Retinal pigment epithelial cell (primary cell): ENCODE data around the gene PRKAB1.
"Not testable (repeated sequence)": the region's sequence is repeated elsewhere in the genome, so short reads cannot be mapped to it uniquely, and the experiment has no call there.

Source experiments
- DNase-seq: peaks from one replicate; pipeline ENCODE4 v3.0.0-alpha.2; 2010; ENCODE audit warnings: low read depth
- H3K4me3 ChIP-seq: 2 replicates; pipeline ENCODE4 v1.5.1; 2011; ENCODE audit warnings: mild to moderate bottlenecking, low read length, control low read depth, moderate library complexity
- TF ChIP-seq, protein P1 (sequence below): conservative IDR thresholded peaks from 2 replicates; pipeline ENCODE4 v1.5.1; 2011; ENCODE audit warnings: low read depth, low read length, control low read depth, inconsistent platforms

Gene PRKAB1

DNA sequence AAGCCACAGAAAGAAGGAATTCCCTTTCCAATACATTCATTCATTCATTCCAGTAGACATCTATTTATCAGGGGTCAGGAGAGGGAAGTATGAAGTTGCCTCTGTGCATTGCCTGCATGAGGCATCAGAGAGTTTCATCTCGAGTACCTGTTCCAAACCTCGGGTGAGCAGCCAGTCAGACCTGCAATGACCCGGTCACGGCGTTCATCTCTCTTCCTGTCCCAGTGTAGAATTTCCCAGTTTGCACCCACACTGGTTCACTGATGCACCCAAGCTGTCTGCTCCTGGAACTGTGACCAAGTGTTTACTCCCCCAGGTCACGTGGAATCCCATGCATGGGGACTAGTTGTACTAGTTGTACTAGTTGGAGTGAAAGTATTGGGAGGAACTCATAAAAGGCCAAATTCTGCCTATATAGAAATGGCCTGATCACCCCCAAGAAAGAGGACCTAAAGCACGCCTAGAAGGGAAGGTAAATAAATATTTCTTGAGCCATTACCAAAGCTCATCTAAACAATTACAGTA lies 22.3 kb upstream of the PRKAB1 start:
- no peak overlapping the region for H3K4me3 ChIP-seq
- no peak for DNase-seq
- TF ChIP-seq, protein P1, sequence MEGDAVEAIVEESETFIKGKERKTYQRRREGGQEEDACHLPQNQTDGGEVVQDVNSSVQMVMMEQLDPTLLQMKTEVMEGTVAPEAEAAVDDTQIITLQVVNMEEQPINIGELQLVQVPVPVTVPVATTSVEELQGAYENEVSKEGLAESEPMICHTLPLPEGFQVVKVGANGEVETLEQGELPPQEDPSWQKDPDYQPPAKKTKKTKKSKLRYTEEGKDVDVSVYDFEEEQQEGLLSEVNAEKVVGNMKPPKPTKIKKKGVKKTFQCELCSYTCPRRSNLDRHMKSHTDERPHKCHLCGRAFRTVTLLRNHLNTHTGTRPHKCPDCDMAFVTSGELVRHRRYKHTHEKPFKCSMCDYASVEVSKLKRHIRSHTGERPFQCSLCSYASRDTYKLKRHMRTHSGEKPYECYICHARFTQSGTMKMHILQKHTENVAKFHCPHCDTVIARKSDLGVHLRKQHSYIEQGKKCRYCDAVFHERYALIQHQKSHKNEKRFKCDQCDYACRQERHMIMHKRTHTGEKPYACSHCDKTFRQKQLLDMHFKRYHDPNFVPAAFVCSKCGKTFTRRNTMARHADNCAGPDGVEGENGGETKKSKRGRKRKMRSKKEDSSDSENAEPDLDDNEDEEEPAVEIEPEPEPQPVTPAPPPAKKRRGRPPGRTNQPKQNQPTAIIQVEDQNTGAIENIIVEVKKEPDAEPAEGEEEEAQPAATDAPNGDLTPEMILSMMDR, result no peak

DNA sequence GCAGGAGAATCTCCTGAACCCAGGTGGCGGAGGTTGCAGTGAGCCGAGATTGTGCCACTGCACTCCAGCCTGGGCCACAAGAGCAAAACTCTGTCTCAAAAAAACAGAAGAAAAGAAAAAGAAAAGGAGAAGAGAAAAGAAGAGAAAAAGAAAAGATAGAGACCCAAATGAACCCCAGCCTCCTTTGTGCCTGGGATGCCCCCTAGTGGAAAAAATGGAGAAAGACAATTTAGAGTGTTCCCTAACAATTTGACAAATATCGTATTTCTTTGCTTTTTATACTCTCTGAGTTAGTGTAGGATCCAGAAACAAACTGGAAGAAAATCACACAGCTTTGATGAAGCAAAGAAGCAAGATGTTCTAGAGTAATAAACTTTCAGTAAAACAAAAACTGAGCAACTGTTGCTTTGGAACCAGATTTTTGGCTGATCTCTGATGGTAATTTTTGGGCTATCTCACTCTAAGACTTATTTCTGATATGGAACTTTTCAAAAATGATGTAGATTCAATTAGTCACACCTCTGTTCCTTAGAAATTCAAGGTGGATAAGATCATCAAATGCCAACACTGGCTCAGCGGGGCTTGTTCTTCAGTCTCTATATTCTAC lies 18.6 kb upstream of the PRKAB1 start:
- no peak for DNase-seq
- TF ChIP-seq, protein P1, result peak; percentile 82
- no peak overlapping the region for H3K4me3 ChIP-seq

DNA sequence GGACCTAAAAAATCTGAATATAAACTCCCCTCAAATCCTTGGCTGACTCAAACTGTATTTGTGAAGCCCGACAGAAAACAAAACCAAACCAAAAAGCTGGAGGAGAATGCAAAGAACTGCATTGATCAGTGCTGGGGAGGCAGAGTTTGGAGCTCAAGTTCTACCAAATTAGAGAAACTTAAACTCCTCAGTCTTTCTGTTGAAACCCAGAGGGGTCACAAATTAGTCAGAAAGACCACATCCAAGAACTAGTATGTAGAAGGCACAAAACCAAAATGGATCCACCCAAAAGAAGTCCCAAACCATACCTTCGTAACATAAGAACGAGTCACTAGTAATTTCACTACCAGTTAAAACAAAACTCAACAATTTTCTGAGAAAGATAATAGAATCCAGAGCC lies 15.3 kb upstream of the PRKAB1 start:
- TF ChIP-seq, protein P1, result no peak
- H3K4me3 ChIP-seq, result no peak overlapping the region
- no peak for DNase-seq

DNA sequence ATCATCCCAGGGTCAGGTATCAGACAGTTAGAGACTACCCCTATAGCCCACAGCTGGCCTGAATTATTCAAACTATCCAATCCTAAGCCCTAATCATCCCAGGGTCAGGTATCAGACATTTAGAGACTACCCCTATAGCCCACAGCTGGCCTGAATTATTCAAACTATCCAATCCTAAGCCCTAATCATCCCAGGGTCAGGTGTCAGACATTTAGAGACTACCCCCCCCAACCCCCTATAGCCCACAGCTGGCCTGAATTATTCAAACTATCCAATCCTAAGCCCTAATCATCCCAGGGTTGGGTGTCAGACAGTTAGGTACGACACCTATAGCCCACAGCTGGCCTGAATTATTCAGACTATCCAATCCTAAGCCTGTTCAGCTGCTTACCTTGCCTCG lies 10.9 kb upstream of the PRKAB1 start:
- DNase-seq, H3K4me3 ChIP-seq: not testable (repeated sequence)

DNA sequence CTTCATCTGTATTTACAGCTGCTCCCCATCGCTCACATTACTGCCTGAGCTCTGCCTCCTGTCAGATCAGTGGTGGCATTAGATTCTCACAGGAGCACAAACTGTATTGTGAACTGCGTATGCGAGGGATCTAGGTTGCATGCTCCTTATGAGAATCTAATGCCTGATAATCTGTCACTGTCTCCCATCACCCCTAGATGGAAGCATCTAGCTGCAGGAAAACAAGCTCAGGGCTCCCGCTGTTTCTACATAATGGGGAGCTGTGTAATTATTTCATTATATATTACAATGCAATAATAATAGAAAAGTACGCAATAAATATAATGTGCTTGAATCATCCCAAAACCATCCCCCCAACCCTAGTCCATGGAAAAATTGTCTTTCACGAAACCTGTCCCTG lies 9.8 kb upstream of the PRKAB1 start:
- not testable (repeated sequence) for H3K4me3 ChIP-seq, DNase-seq

DNA sequence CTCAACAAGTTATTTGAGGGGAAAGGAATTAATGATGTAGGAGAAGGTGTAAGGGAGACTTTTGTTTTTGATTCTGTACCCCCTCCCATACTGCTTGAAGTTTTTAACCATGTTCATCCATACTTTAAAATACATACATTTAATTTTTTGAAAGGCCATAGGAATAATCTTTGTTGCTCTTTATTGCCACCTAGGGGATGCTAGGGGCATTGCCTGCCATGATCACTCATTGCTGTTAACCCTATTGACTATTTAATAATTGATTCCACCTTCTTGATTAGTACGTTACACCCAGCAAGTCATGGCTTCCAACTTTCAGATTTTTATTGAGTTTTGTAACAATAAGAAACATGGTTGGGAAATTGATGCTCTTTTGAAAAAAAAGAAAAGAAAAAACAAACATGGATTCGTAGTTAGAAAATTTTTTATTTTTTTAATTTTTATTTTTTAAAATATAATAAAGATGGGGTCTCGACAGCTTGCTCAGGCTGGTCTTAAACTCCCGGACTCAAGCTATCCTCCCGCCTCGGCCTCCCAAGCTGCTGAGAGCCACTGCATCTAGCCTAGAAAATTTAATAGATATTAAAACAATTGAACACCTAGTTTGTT lies 8.5 kb upstream of the PRKAB1 start:
- H3K4me3 ChIP-seq, result no peak overlapping the region
- no peak for DNase-seq
- TF ChIP-seq, protein P1, result peak; percentile 96

DNA sequence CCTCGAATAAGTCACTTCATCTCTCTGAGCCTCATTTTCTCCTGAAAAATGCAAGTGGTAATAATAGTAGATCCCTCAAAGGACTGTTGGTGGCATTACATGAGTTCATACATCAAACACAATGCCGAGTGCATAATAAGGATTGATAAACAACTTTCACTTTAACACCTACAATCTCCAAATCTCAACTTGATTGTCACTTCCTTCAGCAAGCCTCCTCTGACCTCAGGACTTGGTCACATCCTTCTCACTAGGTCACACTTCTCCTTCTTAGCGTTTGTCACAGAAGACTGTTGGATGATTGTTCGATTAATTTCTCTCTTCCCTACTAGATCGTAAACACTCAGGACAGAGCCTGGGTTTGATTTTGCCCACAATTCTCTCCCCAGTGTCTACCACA lies 7.9 kb upstream of the PRKAB1 start:
- no peak for DNase-seq
- H3K4me3 ChIP-seq, result no peak overlapping the region
- TF ChIP-seq, protein P1, result no peak

DNA sequence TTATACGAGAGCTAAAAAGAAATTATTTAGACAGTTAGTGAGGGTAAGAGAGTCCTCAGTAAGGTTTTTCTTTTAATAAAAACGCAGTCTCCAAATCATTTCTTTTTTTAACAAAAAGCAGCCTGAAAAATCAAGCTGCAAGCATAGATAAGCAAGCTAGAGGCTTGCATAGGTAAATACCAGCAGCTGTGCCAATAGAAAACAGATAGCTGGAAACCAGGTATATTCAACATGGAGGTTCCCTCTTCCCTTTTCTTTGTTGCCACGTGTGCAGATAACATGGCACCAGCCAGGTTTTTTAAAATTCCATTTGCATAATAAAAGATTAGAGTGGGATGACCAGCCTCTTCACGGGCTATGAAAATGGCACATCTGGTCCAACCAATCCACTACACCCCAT lies 6.1 kb upstream of the PRKAB1 start:
- no peak for DNase-seq
- H3K4me3 ChIP-seq, result no peak overlapping the region
- TF ChIP-seq, protein P1, result no peak
